Panc1 (cell line): Measurements from ENCODE around the gene ALDH18A1.

Source experiments
- REST ChIP-seq, 2 experiments: IDR thresholded peaks; 2 replicates each; pipeline ENCODE4 v1.6.1; 2011 to 2012; ENCODE audit warnings: low read depth in 2 of 2, control low read depth in 1 of 2, low read length in 1 of 2, mild to moderate bottlenecking in 1 of 2, moderate library complexity in 1 of 2; ENCODE audit not compliant: insufficient read depth in 1 of 2
- TCF7L2 ChIP-seq: IDR thresholded peaks from 2 replicates; pipeline ENCODE4 v1.6.1; 2011; ENCODE audit warnings: mild to moderate bottlenecking, low read depth, low read length, inconsistent platforms

- TF ChIP-seq REST (IDR thresholded peaks at IDR 0.05; ENCODE audit: insufficient read depth in 1 of 2, low read depth in 2 of 2, low read length in 1 of 2) (no peak), TCF7L2 (no peak)
Observed at GRCh38 chr10:95579835-95580535, 76.5 kb downstream of the ALDH18A1 start.
